ENCODE measurements around the gene PEF1.

DNA sequence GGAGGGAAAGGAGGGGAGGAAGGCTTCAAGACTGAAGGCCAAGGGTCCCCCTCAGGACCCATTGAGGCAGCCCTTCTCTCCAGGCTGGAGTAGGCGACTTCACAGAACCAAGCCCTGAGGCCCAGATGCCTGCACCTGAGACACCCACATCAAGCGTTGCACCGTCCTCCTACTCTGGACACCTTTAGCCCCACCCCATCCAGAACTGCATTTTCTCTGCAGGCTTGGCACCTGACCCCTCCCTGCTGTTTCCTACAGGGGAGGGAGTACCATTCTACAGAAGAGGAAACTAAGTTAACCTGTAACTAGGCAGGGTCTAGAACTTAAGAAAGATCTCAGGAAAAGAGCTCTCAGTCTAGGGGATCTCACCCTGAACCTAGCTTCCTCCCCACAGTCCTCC lies 12.0 kb downstream of the PEF1 start:
- TF ChIP-seq, protein P1, sequence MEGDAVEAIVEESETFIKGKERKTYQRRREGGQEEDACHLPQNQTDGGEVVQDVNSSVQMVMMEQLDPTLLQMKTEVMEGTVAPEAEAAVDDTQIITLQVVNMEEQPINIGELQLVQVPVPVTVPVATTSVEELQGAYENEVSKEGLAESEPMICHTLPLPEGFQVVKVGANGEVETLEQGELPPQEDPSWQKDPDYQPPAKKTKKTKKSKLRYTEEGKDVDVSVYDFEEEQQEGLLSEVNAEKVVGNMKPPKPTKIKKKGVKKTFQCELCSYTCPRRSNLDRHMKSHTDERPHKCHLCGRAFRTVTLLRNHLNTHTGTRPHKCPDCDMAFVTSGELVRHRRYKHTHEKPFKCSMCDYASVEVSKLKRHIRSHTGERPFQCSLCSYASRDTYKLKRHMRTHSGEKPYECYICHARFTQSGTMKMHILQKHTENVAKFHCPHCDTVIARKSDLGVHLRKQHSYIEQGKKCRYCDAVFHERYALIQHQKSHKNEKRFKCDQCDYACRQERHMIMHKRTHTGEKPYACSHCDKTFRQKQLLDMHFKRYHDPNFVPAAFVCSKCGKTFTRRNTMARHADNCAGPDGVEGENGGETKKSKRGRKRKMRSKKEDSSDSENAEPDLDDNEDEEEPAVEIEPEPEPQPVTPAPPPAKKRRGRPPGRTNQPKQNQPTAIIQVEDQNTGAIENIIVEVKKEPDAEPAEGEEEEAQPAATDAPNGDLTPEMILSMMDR (IDR thresholded peaks at IDR 0.05), result no peak
- no peak for TF ChIP-seq POLR2A (IDR thresholded peaks at IDR 0.05; ENCODE audit: low read depth)
